Ascending aorta (tissue), 2 donors: ENCODE results near the gene RAD51B. TPM values are rescaled to one million over a fixed set of nuclear protein-coding genes. Genes with fewer than 3 reads are reported as not detected.

ENCODE experiments used
- DNase-seq, 2 donors: peaks; one replicate each; pipeline ENCODE4 v3.0.0-alpha.2; 2019; ENCODE audit warnings: low spot score in 2 of 2
- H3K27ac ChIP-seq, 2 donors: fragments of 200-600 bp; sonication (generic); one replicate each; pipeline ENCODE4 v1.5.1; 2016 to 2017; ENCODE audit warnings: mild to moderate bottlenecking in 1 of 2
- H3K27me3 ChIP-seq: fragments of 200-600 bp; sonication (generic); one replicate; pipeline ENCODE4 v1.5.1; 2017
- H3K36me3 ChIP-seq, 2 donors: fragments of 200-600 bp; sonication (generic); one replicate each; pipeline ENCODE4 v1.5.1; 2016
- H3K4me1 ChIP-seq, 2 donors: fragments of 200-600 bp; sonication (generic); one replicate each; pipeline ENCODE4 v1.5.1; 2016 to 2017; ENCODE audit warnings: mild to moderate bottlenecking in 1 of 2
- H3K4me3 ChIP-seq, 2 donors: fragments of 200-600 bp; sonication (generic); one replicate each; pipeline ENCODE4 v1.5.1; 2016 to 2017; ENCODE audit warnings: mild to moderate bottlenecking in 1 of 2
- H3K9me3 ChIP-seq, 2 donors: fragments of 200-600 bp; sonication (generic); one replicate each; pipeline ENCODE4 v1.5.1; 2016
- intact Hi-C: fragments of 100-400 bp; cut with DNase I; formaldehyde crosslinking; loops from one replicate; pipeline ENCODE4 v1.15.1; 2023
- total RNA-seq: library from RNA; depleted of rRNA; stranded (reverse); fragments of >200 nt; gene quantifications from one replicate; pipeline ENCODE4 v1.1.0, GENCODE V29; 2016
- TF ChIP-seq, protein P1 (sequence below), 3 experiments: fragments of 200-600 bp in 2 of 3; fragments of 450-650 bp in 1 of 3; sonication (generic) in 2 of 3; IDR thresholded peaks; one replicate each; pipeline ENCODE4 v1.5.1; 2016 to 2019; ENCODE audit warnings: antibody characterized with exemption in 3 of 3, mild to moderate bottlenecking in 1 of 3, moderate library complexity in 1 of 3

RAD51B gene
- total RNA-seq, 1 donor from 2014 or later, result not detected

DNA sequence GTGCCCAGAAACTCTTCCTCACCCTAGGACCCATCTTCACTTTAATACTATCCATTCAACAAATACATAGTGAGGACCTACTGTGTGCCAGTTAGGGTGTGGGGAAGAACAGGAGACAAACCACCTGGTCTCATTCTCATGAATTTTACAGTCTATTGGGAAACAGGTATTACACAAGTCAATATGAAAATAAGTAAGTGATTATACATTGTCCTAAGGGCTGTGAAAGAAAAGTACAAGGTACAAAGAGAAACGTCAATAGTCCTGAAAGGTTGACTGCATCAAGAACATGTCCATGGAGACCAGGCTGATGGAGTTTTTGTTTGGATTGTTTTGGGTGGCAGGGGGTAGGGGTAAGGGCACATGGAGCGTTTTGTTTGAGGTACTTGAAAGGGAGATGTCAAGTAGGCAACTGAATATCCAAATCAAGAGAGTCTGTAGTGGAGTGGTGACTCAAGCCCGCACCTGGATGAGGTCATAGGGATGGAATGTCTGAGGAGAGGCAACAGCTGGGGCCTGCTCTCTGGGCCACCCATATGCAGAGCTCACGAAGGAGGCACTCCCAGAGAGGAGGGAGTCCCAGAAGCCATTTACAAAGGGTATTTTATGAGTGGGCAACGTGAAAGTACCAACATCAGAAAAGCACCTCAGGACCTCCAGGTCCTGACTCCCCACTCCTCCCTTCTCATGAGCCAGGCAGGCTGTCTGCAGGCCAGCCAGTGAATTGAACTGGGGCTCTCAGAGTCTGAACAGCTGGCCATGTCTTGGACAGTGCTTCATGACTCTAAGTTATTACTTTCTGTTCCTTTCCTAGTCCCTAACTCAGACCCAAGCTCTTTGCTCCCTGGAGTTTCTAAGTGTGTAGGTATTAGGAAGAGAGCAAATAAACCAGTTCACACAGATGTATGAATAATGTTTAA lies 701.3 kb downstream of the RAD51B start:
- intact Hi-C loops, result loop anchor here (5.0 kb wide), 2 partner anchors 274 to 579 kb away; no protein-coding TSS in a partner anchor
- H3K4me3 ChIP-seq, result no peak overlapping the region
- no peaks in the 10 kb centered on the region for H3K36me3 ChIP-seq
- TF ChIP-seq, protein P1, sequence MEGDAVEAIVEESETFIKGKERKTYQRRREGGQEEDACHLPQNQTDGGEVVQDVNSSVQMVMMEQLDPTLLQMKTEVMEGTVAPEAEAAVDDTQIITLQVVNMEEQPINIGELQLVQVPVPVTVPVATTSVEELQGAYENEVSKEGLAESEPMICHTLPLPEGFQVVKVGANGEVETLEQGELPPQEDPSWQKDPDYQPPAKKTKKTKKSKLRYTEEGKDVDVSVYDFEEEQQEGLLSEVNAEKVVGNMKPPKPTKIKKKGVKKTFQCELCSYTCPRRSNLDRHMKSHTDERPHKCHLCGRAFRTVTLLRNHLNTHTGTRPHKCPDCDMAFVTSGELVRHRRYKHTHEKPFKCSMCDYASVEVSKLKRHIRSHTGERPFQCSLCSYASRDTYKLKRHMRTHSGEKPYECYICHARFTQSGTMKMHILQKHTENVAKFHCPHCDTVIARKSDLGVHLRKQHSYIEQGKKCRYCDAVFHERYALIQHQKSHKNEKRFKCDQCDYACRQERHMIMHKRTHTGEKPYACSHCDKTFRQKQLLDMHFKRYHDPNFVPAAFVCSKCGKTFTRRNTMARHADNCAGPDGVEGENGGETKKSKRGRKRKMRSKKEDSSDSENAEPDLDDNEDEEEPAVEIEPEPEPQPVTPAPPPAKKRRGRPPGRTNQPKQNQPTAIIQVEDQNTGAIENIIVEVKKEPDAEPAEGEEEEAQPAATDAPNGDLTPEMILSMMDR (IDR thresholded peaks at IDR 0.05), result no peak
- peaks cover 15 to 48% of the 10 kb centered on the region in 2 donors for H3K4me1 ChIP-seq
- H3K9me3 ChIP-seq, result no peaks in the 10 kb centered on the region
- no peak for DNase-seq
- H3K27me3 ChIP-seq, result no peaks in the 10 kb centered on the region
- peak overlapping the region; percentile 77 to 78 for H3K27ac ChIP-seq

DNA sequence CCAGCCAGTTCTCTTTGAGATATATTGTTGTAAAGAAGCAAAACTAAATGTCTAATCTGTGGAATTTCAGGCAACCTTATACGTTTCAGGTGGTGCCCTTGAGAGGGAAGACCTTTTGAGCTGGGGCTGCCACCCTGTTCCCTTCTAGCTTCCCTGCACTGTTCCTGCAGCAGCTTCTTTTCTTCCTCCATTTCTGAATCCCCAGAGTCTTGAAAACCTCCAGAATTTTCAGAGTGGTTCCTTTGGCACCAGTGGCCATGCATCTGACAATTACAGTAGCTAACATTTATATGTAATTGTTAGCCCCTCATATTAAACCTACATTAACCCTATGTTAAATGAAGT lies 702.0 kb downstream of the RAD51B start:
- Histone ChIP-seq H3K36me3 (no peaks in the 10 kb centered on the region), H3K9me3 (no peaks in the 10 kb centered on the region), H3K4me3 (no peak overlapping the region), H3K27ac (peak overlapping the region; percentile 77 to 78), H3K4me1 (peaks cover 16 to 52% of the 10 kb centered on the region in 2 donors), H3K27me3 (no peaks in the 10 kb centered on the region)
- intact Hi-C loops, result loop anchor here (5.0 kb wide), 2 partner anchors 274 to 579 kb away; no protein-coding TSS in a partner anchor
- no peak for DNase-seq
- TF ChIP-seq, protein P1 (IDR thresholded peaks at IDR 0.05), result no peak

DNA sequence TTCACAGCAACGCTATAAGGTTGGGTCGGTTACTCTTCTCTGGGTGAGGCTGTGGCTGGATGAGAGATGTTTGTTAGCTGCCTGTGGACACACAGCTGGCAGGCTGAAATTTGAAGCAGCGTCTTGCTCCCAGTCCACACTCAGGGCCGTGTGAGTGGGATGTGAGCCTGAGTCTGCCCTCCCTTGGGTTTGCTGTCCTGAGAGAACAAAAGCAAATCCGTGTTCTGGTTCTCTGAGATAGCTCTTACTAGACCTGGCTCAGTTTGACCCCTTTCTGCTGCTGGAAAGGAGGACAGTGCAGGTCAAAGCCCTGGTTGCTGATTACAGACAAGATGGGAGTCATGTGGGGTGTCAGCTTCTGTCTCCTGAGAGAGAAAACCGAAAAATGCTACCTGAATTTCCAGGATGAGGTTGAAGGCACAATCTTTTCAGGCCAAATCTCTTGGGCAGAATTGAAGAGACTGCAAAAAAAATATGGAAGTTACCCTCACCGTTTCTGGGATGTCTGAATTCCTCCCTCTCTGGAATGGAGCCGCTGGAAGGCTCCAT lies 702.5 kb downstream of the RAD51B start:
- no peaks in the 10 kb centered on the region for H3K27me3 ChIP-seq
- peaks cover 19 to 57% of the 10 kb centered on the region in 2 donors for H3K4me1 ChIP-seq
- no peak overlapping the region for H3K4me3 ChIP-seq
- H3K27ac ChIP-seq, result peak overlapping the region; percentile 77 to 78
- no peaks in the 10 kb centered on the region for H3K36me3 ChIP-seq
- intact Hi-C loops, result loop anchor here (2.0 to 5.0 kb wide), 3 partner anchors 265 to 580 kb away; no protein-coding TSS in a partner anchor
- DNase-seq, result no peak
- H3K9me3 ChIP-seq, result no peaks in the 10 kb centered on the region
- TF ChIP-seq, protein P1 (IDR thresholded peaks at IDR 0.05), result no peak

DNA sequence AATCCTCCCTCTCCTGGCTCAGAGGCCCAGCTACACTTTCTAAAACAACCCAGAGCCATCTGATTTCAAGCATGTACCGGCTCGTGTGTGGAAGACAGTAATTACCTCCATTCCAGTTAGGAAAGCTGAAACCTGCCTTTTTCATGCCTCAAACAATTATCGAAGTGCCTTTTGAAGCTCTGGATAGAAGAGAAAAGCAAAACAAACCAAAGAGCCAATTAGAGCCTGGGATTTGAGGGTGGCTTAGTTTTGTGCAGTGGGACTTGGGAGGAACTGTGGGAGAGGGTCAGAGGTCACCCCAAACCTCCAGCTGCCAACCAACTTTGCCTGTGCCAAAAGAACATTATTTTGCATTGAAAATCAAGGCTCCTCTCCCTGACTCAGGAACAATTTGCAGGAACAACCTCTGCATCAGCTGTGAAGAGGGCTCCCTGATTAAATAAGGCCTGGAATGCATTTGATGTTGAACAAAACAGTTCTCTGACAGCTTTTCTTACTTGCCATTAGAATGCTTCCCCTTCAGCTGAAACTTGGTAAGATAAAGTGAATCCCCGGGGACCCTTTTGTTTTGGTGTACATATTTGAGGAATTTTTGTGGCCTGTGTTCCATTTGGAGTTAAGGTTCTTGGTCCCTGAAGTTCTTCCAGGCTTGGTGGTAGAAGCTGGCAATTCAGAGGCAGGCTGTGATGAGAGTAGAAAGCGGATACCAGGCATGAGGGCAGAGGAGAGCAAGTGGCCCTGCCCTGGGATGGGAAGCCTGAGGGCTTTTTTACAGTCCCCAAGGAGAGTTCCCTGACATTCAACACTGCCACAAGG lies 703.1 kb downstream of the RAD51B start:
- intact Hi-C loops, result loop anchor here (2.0 to 5.0 kb wide), 3 partner anchors 264 to 580 kb away; no protein-coding TSS in a partner anchor
- peaks cover 25 to 63% of the 10 kb centered on the region in 2 donors for H3K4me1 ChIP-seq

DNA sequence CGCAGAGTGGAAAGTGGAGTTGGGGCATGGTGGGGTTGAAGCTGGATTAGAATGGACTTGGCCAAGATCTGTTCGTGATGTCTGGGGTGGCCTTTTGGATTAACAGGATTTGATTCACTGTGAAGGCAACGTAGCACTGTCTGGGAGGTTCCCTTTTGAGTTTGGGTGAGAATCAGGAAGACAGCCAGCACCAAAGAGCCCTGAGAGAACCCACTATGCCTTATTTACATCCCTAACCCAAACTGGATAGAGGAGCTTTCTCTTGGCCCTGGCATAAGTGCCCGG lies 703.7 kb downstream of the RAD51B start:
- Histone ChIP-seq H3K4me1 (peaks cover 25 to 64% of the 10 kb centered on the region in 2 donors), H3K4me3 (no peak overlapping the region), H3K36me3 (no peaks in the 10 kb centered on the region), H3K9me3 (no peaks in the 10 kb centered on the region), H3K27ac (peak overlapping the region; percentile 77 to 78), H3K27me3 (no peaks in the 10 kb centered on the region)
- intact Hi-C loops, result loop anchor here (2.0 to 5.0 kb wide), 3 partner anchors 264 to 581 kb away; no protein-coding TSS in a partner anchor
- DNase-seq, result no peak
- TF ChIP-seq, protein P1 (IDR thresholded peaks at IDR 0.05), result no peak

More for the DNA sequence above, 703.1 kb downstream of the RAD51B start:
- no peaks in the 10 kb centered on the region for H3K9me3 ChIP-seq
- no peaks in the 10 kb centered on the region for H3K27me3 ChIP-seq
- no peak for DNase-seq
- no peaks in the 10 kb centered on the region for H3K36me3 ChIP-seq
- peak overlapping the region; percentile 77 to 78 for H3K27ac ChIP-seq
- no peak overlapping the region for H3K4me3 ChIP-seq
- TF ChIP-seq, protein P1 (IDR thresholded peaks at IDR 0.05), result no peak
